H7 (cell line): ENCODE measurements around the gene SLC25A33. TPM values are rescaled to one million over a fixed set of nuclear protein-coding genes. Genes with fewer than 3 reads are reported as not detected.
"Not testable (repeated sequence)": the region's sequence is repeated elsewhere in the genome, so short reads cannot be mapped to it uniquely, and the experiment has no call there.

ENCODE experiments used
- DNase-seq: peaks from one replicate; pipeline ENCODE4 v3.0.0; 2012
- H3K27me3 ChIP-seq: 2 replicates; pipeline ENCODE4 v1.6.0; 2011; ENCODE audit warnings: mild to moderate bottlenecking, low read length; ENCODE audit not compliant: control insufficient read depth, insufficient read depth
- H3K36me3 ChIP-seq: replicated peaks from 2 replicates; pipeline ENCODE4 v1.5.1; 2011; ENCODE audit warnings: low read length; ENCODE audit not compliant: control insufficient read depth, insufficient read depth
- H3K4me3 ChIP-seq: 2 replicates; pipeline ENCODE4 v1.5.1; 2011; ENCODE audit warnings: low read depth, mild to moderate bottlenecking, control low read depth, low read length, moderate library complexity; ENCODE audit not compliant: insufficient read depth
- total RNA-seq: library from RNA; depleted of rRNA; stranded (reverse); fragments of >200 nt; shearing (Covaris generic); gene quantifications from 2 replicates; pipeline ENCODE4 v1.2.3, GENCODE V29; 2014

SLC25A33 gene
- total RNA-seq, 1 experiment from 2014 or later: 23.2 TPM

- no peaks in the 10 kb centered on the region for H3K27me3 ChIP-seq
- no peak overlapping the region for H3K4me3 ChIP-seq
These were observed 67.7 kb downstream of the SLC25A33 start for GRCh38 chr1:9606948-9607347.

GRCh38 chr1:9607352-9607751, 68.1 kb downstream of the SLC25A33 start:
- Histone ChIP-seq H3K36me3 (peaks cover 9% of the 10 kb centered on the region), H3K4me3 (no peak overlapping the region), H3K27me3 (no peaks in the 10 kb centered on the region)
- DNase-seq: no peak

More at GRCh38 chr1:9606948-9607347, 67.7 kb downstream of the SLC25A33 start:
- H3K36me3 ChIP-seq: peaks cover 9% of the 10 kb centered on the region
- no peak for DNase-seq

- H3K4me3 ChIP-seq: no peak overlapping the region
- H3K27me3 ChIP-seq: no peaks in the 10 kb centered on the region
- no peak for DNase-seq
- peaks cover 13% of the 10 kb centered on the region for H3K36me3 ChIP-seq
These were observed 70.7 kb downstream of the SLC25A33 start for GRCh38 chr1:9609998-9610397.

GRCh38 chr1:9610548-9610947, 71.3 kb downstream of the SLC25A33 start:
- no peak for DNase-seq
- Histone ChIP-seq H3K4me3 (no peak overlapping the region), H3K36me3 (peaks cover 13% of the 10 kb centered on the region), H3K27me3 (no peaks in the 10 kb centered on the region)

- Histone ChIP-seq H3K27me3 (no peaks in the 10 kb centered on the region), H3K4me3 (no peak overlapping the region), H3K36me3 (peaks cover 13% of the 10 kb centered on the region)
- DNase-seq: no peak
These were observed 72.5 kb downstream of the SLC25A33 start for GRCh38 chr1:9611716-9612115.

- no peak for DNase-seq
- Histone ChIP-seq H3K27me3 (no peaks in the 10 kb centered on the region), H3K36me3 (peaks cover 13% of the 10 kb centered on the region), H3K4me3 (no peak overlapping the region)
These were observed 73.0 kb downstream of the SLC25A33 start for GRCh38 chr1:9612162-9612845.

GRCh38 chr1:9612871-9613624, 73.8 kb downstream of the SLC25A33 start:
- Histone ChIP-seq H3K27me3 (no peaks in the 10 kb centered on the region), H3K36me3 (peaks cover 13% of the 10 kb centered on the region), H3K4me3 (no peak overlapping the region)
- no peak for DNase-seq

- H3K27me3 ChIP-seq: no peaks in the 10 kb centered on the region
These were observed 74.5 kb downstream of the SLC25A33 start for GRCh38 chr1:9613625-9614299.

GRCh38 chr1:9615316-9616063, 76.2 kb downstream of the SLC25A33 start:
- Histone ChIP-seq H3K4me3 (no peak overlapping the region), H3K36me3 (peaks cover 6% of the 10 kb centered on the region), H3K27me3 (no peaks in the 10 kb centered on the region)
- DNase-seq: peak; percentile 94

More at GRCh38 chr1:9613625-9614299, 74.5 kb downstream of the SLC25A33 start:
- no peak overlapping the region for H3K4me3 ChIP-seq
- H3K36me3 ChIP-seq: peaks cover 13% of the 10 kb centered on the region
- no peak for DNase-seq

GRCh38 chr1:9618909-9619679, 79.8 kb downstream of the SLC25A33 start:
- no peak overlapping the region for H3K4me3 ChIP-seq
- H3K36me3 ChIP-seq: no peaks in the 10 kb centered on the region
- no peaks in the 10 kb centered on the region for H3K27me3 ChIP-seq
- DNase-seq: no peak

- no peak for DNase-seq
- Histone ChIP-seq H3K27me3 (no peaks in the 10 kb centered on the region), H3K36me3 (no peaks in the 10 kb centered on the region), H3K4me3 (no peak overlapping the region)
These were observed 81.8 kb downstream of the SLC25A33 start for GRCh38 chr1:9621032-9621431.

GRCh38 chr1:9624081-9624480, 84.8 kb downstream of the SLC25A33 start:
- peaks cover 6% of the 10 kb centered on the region; the same call in 1 of the 2 replicates for H3K27me3 ChIP-seq
- no peak for DNase-seq
- H3K4me3 ChIP-seq: no peak overlapping the region

GRCh38 chr1:9625030-9625429, 85.8 kb downstream of the SLC25A33 start:
- not testable (repeated sequence) for H3K27me3 ChIP-seq, H3K4me3 ChIP-seq, DNase-seq, H3K36me3 ChIP-seq

More at GRCh38 chr1:9624081-9624480, 84.8 kb downstream of the SLC25A33 start:
- no peaks in the 10 kb centered on the region for H3K36me3 ChIP-seq
